Neural progenitor cell (in vitro differentiated cells): ENCODE measurements around the gene KCNE1. TPM values are rescaled to one million over a fixed set of nuclear protein-coding genes. Genes with fewer than 3 reads are reported as not detected.

Experiments used
- DNase-seq: peaks from one replicate; pipeline ENCODE4 v3.0.0-alpha.2; 2016; ENCODE audit warnings: low spot score
- H2AFZ ChIP-seq: fragments of 200-600 bp; sonication (generic); replicated peaks from 2 replicates; pipeline ENCODE4 v1.6.1; 2016; ENCODE audit warnings: antibody characterized with exemption
- H3F3A ChIP-seq: fragments of 200-600 bp; sonication (generic); 2 replicates; pipeline ENCODE4 v1.6.1; 2016; ENCODE audit warnings: antibody characterized with exemption, low read depth
- H3K27ac ChIP-seq: fragments of 200-600 bp; sonication (generic); 2 replicates; pipeline ENCODE4 v1.5.1; 2016; ENCODE audit warnings: mild to moderate bottlenecking
- H3K27me3 ChIP-seq: fragments of 200-600 bp; sonication (generic); 2 replicates; pipeline ENCODE4 v1.6.1; 2016; ENCODE audit warnings: mild to moderate bottlenecking, moderate library complexity
- H3K36me3 ChIP-seq: fragments of 200-600 bp; sonication (generic); 2 replicates; pipeline ENCODE4 v1.5.1; 2016
- H3K4me1 ChIP-seq: fragments of 200-600 bp; sonication (generic); 2 replicates; pipeline ENCODE4 v1.6.1; 2016; ENCODE audit warnings: mixed run types
- H3K4me2 ChIP-seq: fragments of 200-600 bp; sonication (generic); 2 replicates; pipeline ENCODE4 v1.6.1; 2016
- H3K4me3 ChIP-seq: fragments of 200-600 bp; sonication (generic); 2 replicates; pipeline ENCODE4 v1.5.1; 2016
- H3K79me2 ChIP-seq: fragments of 200-600 bp; sonication (generic); 2 replicates; pipeline ENCODE4 v1.6.1; 2016; ENCODE audit warnings: low read depth
- H3K9ac ChIP-seq: fragments of 200-600 bp; sonication (generic); 2 replicates; pipeline ENCODE4 v1.6.1; 2016
- H3K9me3 ChIP-seq: fragments of 200-600 bp; sonication (generic); 2 replicates; pipeline ENCODE4 v1.5.1; 2016; ENCODE audit warnings: low read depth
- H4K20me1 ChIP-seq: fragments of 200-600 bp; sonication (generic); 2 replicates; pipeline ENCODE4 v1.6.1; 2016; ENCODE audit warnings: low read depth
- H3K27ac Mint-ChIP-seq: 3 replicates; pipeline ENCODE4 v1.8.0; 2021; ENCODE audit warnings: mixed read lengths
- H3K27me3 Mint-ChIP-seq: 2 replicates; pipeline ENCODE4 v1.8.0; 2022; ENCODE audit warnings: low read depth, mild to moderate bottlenecking, inconsistent platforms, moderate library complexity, mixed read lengths; ENCODE audit not compliant: insufficient read depth
- H3K36me3 Mint-ChIP-seq: 3 replicates; pipeline ENCODE4 v1.8.0; 2021; ENCODE audit warnings: mixed read lengths
- H3K4me1 Mint-ChIP-seq: 3 replicates; pipeline ENCODE4 v1.8.0; 2021; ENCODE audit warnings: mixed read lengths
- H3K4me3 Mint-ChIP-seq: 3 replicates; pipeline ENCODE4 v1.8.0; 2021; ENCODE audit warnings: mild to moderate bottlenecking, moderate library complexity, mixed read lengths
- H3K9me3 Mint-ChIP-seq: 3 replicates; pipeline ENCODE4 v1.8.0; 2020; ENCODE audit warnings: mixed read lengths
- EZH2 ChIP-seq: fragments of 200-600 bp; sonication (generic); IDR thresholded peaks from 2 replicates; pipeline ENCODE4 v1.6.1; 2017; ENCODE audit warnings: antibody characterized with exemption, mild to moderate bottlenecking, moderate library complexity
- EZH2phosphoT487 ChIP-seq: fragments of 200-600 bp; sonication (generic); IDR thresholded peaks from 2 replicates; pipeline ENCODE4 v1.6.1; 2017; ENCODE audit warnings: antibody characterized with exemption
- total RNA-seq: library from RNA; depleted of rRNA; stranded (reverse); fragments of >200 nt; gene quantifications from 2 replicates; pipeline ENCODE4 v1.2.3, GENCODE V29; 2015; ENCODE audit warnings: low replicate concordance
- TF ChIP-seq, protein P1 (sequence below): fragments of 200-600 bp; sonication (generic); IDR thresholded peaks from 2 replicates; pipeline ENCODE4 v1.5.1; 2017; ENCODE audit warnings: antibody characterized with exemption, mild to moderate bottlenecking

Gene KCNE1
- total RNA-seq, 1 donor from 2014 or later, result not detected

DNA sequence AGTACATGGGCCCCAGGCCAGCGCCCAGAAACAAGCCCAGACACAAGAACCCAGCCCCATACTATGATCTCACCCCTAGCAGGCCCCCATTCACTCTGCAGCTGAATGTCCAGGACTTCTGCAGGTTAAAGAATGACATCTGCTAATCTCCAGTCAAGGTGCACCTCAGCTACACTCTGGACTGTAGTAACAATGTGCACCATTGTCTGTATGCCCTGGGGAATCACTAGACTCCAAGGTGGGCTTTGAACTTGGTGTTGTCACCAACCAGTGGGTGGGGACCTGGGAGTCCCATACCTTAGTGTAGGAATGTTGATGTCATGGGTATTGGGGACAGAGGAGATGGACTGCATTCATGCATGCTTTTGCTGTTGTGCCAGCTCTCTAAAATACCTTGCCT, 10.3 kb downstream of the KCNE1 start:
- H3K4me1 Mint-ChIP-seq, result no peaks in the 10 kb centered on the region
- Histone ChIP-seq H3K9me3 (no peaks in the 10 kb centered on the region), H4K20me1 (no peaks in the 10 kb centered on the region), H3K27me3 (no peaks in the 10 kb centered on the region), H3K4me2 (no peak overlapping the region), H3F3A (no peaks in the 10 kb centered on the region), H3K4me1 (no peaks in the 10 kb centered on the region), H3K79me2 (no peaks in the 10 kb centered on the region), H3K4me3 (no peak overlapping the region), H2AFZ (no peak overlapping the region), H3K9ac (no peak overlapping the region), H3K27ac (no peak overlapping the region), H3K36me3 (no peaks in the 10 kb centered on the region)
- peaks cover 16% of the 10 kb centered on the region for H3K9me3 Mint-ChIP-seq
- H3K27ac Mint-ChIP-seq, result no peak overlapping the region
- H3K27me3 Mint-ChIP-seq, result peaks cover 4% of the 10 kb centered on the region
- TF ChIP-seq EZH2phosphoT487 (no peak), EZH2 (no peak)
- TF ChIP-seq, protein P1, sequence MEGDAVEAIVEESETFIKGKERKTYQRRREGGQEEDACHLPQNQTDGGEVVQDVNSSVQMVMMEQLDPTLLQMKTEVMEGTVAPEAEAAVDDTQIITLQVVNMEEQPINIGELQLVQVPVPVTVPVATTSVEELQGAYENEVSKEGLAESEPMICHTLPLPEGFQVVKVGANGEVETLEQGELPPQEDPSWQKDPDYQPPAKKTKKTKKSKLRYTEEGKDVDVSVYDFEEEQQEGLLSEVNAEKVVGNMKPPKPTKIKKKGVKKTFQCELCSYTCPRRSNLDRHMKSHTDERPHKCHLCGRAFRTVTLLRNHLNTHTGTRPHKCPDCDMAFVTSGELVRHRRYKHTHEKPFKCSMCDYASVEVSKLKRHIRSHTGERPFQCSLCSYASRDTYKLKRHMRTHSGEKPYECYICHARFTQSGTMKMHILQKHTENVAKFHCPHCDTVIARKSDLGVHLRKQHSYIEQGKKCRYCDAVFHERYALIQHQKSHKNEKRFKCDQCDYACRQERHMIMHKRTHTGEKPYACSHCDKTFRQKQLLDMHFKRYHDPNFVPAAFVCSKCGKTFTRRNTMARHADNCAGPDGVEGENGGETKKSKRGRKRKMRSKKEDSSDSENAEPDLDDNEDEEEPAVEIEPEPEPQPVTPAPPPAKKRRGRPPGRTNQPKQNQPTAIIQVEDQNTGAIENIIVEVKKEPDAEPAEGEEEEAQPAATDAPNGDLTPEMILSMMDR, result no peak
- no peak for DNase-seq
- H3K36me3 Mint-ChIP-seq, result no peaks in the 10 kb centered on the region
- no peak overlapping the region for H3K4me3 Mint-ChIP-seq

DNA sequence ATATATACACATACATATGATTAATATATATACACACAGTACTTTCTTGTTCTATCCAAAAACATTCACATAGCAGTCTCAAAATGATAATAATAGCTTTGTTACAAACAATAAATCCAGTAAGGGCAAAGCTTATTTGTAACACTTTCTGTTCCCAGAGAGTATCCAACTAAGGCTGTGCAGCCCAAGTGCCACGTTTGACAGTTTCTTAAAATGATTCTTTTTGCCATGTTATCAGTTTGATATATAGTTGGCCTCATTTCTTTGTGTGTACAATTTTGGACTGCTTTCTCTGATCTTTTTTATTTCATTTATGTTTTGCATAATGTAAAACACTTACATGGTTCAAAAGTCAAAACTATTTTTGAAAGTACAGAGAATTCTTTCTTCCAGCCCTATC, 11.8 kb downstream of the KCNE1 start:
- H3K4me2 ChIP-seq, result no peak overlapping the region
- H2AFZ ChIP-seq, result no peak overlapping the region
- H4K20me1 ChIP-seq, result no peaks in the 10 kb centered on the region
- H3K27me3 ChIP-seq, result no peaks in the 10 kb centered on the region
- H3K9ac ChIP-seq, result no peak overlapping the region
- TF ChIP-seq EZH2 (no peak), EZH2phosphoT487 (no peak)
- TF ChIP-seq, protein P1, result no peak
- Mint-ChIP-seq H3K4me1 (no peaks in the 10 kb centered on the region), H3K36me3 (no peaks in the 10 kb centered on the region), H3K9me3 (peaks cover 26% of the 10 kb centered on the region), H3K4me3 (no peak overlapping the region), H3K27ac (no peak overlapping the region), H3K27me3 (peaks cover 2% of the 10 kb centered on the region)
- no peak overlapping the region for H3K4me3 ChIP-seq
- H3K36me3 ChIP-seq, result no peaks in the 10 kb centered on the region
- DNase-seq, result no peak
- H3K9me3 ChIP-seq, result no peaks in the 10 kb centered on the region
- H3F3A ChIP-seq, result no peaks in the 10 kb centered on the region
- no peaks in the 10 kb centered on the region for H3K79me2 ChIP-seq
- no peak overlapping the region for H3K27ac ChIP-seq
- no peaks in the 10 kb centered on the region for H3K4me1 ChIP-seq

DNA sequence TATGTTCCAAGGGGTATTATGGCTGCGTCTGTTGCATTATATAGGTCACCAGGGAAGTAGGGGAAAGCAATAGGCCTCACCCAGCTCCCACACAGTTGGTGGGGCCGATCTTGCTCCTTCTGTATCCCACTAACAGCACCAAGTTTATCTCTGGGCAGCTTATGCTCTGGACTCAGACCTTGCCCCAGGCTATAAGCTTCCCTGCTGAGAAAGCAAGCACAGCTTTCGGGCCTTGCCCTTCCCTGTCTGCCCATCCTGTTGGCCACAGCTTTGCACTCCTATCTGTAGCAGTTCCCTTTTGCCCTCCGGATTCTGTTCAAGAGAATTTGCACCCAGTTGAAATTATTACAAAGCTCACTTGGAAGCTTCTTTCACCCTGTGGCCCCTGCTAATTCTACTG, 12.9 kb downstream of the KCNE1 start:
- H3K4me1 Mint-ChIP-seq, result no peaks in the 10 kb centered on the region

More for the DNA sequence above, 12.9 kb downstream of the KCNE1 start:
- Histone ChIP-seq H3K27me3 (no peaks in the 10 kb centered on the region), H3K36me3 (no peaks in the 10 kb centered on the region), H4K20me1 (no peaks in the 10 kb centered on the region), H2AFZ (no peak overlapping the region), H3K4me1 (no peaks in the 10 kb centered on the region), H3K4me2 (no peak overlapping the region), H3K4me3 (no peak overlapping the region), H3K79me2 (no peaks in the 10 kb centered on the region), H3K27ac (no peak overlapping the region), H3K9me3 (no peaks in the 10 kb centered on the region), H3F3A (no peaks in the 10 kb centered on the region), H3K9ac (no peak overlapping the region)
- DNase-seq, result no peak
- no peak overlapping the region for H3K4me3 Mint-ChIP-seq
- peaks cover 23% of the 10 kb centered on the region for H3K9me3 Mint-ChIP-seq
- TF ChIP-seq, protein P1, result no peak
- TF ChIP-seq EZH2 (no peak), EZH2phosphoT487 (no peak)
- no peak overlapping the region for H3K27ac Mint-ChIP-seq
- peaks cover 2% of the 10 kb centered on the region for H3K27me3 Mint-ChIP-seq
- no peaks in the 10 kb centered on the region for H3K36me3 Mint-ChIP-seq
